GM06990 (cell line): ENCODE measurements around the gene C13orf46.

Source experiments
- DNase-seq: peaks from one replicate; pipeline ENCODE4 v3.0.0-alpha.2; 2011; ENCODE audit not compliant: insufficient read length; ENCODE audit errors: extremely low read depth
- H3K27me3 ChIP-seq: replicated peaks from 2 replicates; pipeline ENCODE4 v1.6.0; 2011; ENCODE audit warnings: low read length; ENCODE audit not compliant: control insufficient read depth, insufficient read depth
- H3K36me3 ChIP-seq: 2 replicates; pipeline ENCODE4 v1.5.1; 2011; ENCODE audit warnings: low read length; ENCODE audit not compliant: control insufficient read depth, insufficient read depth
- H3K4me3 ChIP-seq: replicated peaks from 2 replicates; pipeline ENCODE4 v1.5.1; 2011; ENCODE audit warnings: low read depth, mild to moderate bottlenecking, control low read depth, low read length
- TF ChIP-seq, protein P1 (sequence below): IDR thresholded peaks from 2 replicates; pipeline ENCODE4 v1.5.1; 2011; ENCODE audit warnings: low read length, control low read depth, mild to moderate bottlenecking, inconsistent platforms; ENCODE audit not compliant: insufficient read depth, poor library complexity, severe bottlenecking

C13orf46 gene

DNA sequence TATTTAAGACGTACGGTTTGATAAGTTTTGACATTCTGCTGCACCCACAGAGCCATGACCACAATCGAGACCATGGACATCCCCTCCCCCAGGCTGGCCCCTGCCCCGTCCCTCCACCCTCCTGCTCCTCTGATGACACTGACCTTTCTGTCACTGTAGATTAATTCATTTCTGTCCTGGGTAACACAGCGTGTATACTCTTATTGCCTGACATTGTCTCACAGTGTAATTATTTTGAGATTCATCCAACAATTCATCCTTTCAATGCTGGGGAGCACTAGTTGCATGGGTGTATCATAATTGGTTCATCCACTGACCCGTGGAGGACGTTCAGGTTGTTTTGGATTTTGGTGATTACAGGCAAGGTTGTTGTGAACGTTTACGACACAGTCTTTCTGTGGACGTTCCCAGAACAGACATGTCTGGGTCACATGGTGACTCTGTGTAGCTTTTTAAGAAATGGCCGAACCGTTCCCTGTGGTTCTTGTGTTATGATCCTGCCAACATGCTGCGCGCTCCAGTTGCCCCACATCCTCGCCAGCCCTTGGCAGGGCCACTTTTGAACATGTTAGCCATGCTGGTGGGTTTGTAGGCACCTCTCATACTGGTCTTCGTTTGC is 41.9 kb downstream of the C13orf46 start:
- Histone ChIP-seq H3K27me3 (no peaks in the 10 kb centered on the region; the same call in none of the 2 replicates), H3K4me3 (no peak overlapping the region), H3K36me3 (no peaks in the 10 kb centered on the region)
- TF ChIP-seq, protein P1, sequence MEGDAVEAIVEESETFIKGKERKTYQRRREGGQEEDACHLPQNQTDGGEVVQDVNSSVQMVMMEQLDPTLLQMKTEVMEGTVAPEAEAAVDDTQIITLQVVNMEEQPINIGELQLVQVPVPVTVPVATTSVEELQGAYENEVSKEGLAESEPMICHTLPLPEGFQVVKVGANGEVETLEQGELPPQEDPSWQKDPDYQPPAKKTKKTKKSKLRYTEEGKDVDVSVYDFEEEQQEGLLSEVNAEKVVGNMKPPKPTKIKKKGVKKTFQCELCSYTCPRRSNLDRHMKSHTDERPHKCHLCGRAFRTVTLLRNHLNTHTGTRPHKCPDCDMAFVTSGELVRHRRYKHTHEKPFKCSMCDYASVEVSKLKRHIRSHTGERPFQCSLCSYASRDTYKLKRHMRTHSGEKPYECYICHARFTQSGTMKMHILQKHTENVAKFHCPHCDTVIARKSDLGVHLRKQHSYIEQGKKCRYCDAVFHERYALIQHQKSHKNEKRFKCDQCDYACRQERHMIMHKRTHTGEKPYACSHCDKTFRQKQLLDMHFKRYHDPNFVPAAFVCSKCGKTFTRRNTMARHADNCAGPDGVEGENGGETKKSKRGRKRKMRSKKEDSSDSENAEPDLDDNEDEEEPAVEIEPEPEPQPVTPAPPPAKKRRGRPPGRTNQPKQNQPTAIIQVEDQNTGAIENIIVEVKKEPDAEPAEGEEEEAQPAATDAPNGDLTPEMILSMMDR = no peak
- DNase-seq = no peak

DNA sequence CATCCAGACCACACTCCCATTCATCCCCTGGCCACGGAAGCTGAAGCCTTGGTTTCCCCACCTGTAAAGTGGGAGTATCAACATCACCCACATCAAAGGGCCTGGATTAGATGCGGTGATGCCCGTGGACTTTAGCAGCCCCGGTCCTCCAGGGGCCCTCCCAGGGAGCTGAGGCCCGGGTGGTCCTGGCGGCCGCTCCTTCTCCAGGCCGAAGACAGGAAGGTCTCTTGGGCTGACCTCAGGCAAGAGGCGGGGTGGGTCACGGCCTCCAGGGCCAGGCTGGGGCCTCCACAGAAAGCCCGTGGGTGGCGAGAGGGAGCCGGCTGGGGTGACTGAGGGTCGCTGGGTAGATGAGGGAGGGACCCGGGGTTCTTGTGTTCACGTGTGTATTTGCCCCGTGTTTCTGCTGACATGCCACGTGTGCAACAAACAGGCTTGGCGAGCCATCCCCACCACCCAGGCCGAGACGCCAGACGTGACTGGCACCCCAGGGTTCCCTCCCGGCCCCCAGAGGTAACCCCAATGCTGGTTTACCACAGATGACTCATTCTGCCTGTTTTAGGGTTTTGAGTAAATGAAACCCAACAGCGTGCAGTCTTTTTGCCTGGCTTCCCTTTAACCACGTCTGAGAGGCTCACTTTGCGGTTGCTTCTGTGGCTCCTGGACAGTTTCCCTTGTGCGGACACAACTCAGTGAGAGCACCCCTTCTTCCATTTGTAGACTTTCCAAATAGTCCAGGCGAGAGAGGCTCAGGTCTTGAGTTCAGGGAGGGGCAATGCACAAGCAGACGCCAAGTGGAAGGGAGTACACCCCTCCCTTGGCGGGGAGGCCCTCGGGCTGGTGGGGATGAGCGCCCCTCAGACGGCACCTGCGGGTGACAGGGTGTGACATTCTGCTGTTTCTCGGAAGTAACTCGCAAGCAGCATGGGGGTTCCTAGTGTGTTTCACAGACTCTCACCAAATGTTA is 42.9 kb downstream of the C13orf46 start:
- Histone ChIP-seq H3K36me3 (no peaks in the 10 kb centered on the region), H3K4me3 (no peak overlapping the region), H3K27me3 (no peaks in the 10 kb centered on the region; the same call in none of the 2 replicates)
- TF ChIP-seq, protein P1 = no peak
- peak; percentile 46 for DNase-seq

DNA sequence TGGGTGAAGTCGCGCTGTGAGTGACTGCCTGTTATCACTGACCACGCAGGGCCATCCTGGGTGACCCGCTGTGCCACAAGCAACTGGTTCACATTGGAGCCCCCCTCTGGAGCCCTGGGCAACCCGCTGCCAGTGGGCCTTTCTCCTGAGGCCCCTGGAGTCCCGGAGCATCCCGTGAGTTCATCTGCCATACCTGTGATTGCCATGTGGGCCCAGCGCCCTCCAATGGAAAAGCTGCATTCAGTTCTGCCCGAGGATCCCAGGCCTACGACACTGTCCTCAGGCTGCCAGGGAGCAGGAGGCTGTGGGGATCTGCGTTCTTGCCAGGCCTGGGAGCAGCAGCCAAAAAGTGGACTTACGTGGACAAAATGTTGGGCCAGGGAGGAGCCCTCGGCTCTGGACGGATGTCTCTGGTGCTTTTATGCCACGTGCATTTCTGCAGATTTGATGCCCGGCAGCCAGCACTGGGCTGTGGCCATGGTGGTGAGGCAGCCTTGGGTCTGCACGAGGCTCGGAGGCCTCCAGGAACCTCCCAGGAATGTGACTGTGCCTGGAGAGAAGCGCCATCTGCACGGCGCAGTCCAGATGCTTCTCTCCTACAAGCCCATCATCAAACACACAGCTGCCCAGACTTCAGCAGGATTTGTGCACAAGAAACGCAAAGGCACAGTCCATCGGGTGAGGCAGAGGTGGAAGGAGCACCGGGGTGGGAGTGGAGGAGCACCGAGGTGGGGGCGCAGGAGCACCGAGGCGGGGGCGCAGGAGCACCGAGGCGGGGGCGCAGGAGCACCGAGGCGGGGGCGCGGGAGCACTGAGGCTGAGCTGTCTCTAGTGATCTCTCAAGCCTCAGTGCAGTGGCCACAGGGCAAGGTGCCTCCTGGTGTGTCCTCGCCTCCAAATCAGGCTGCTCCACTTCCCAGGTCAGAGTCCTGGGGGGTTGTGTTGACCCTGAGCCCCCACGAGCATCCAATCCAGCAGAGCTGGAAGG is 44.0 kb downstream of the C13orf46 start:
- Histone ChIP-seq H3K4me3 (no peak overlapping the region), H3K27me3 (no peaks in the 10 kb centered on the region; the same call in none of the 2 replicates), H3K36me3 (no peaks in the 10 kb centered on the region)
- TF ChIP-seq, protein P1 = no peak
- no peak for DNase-seq

DNA sequence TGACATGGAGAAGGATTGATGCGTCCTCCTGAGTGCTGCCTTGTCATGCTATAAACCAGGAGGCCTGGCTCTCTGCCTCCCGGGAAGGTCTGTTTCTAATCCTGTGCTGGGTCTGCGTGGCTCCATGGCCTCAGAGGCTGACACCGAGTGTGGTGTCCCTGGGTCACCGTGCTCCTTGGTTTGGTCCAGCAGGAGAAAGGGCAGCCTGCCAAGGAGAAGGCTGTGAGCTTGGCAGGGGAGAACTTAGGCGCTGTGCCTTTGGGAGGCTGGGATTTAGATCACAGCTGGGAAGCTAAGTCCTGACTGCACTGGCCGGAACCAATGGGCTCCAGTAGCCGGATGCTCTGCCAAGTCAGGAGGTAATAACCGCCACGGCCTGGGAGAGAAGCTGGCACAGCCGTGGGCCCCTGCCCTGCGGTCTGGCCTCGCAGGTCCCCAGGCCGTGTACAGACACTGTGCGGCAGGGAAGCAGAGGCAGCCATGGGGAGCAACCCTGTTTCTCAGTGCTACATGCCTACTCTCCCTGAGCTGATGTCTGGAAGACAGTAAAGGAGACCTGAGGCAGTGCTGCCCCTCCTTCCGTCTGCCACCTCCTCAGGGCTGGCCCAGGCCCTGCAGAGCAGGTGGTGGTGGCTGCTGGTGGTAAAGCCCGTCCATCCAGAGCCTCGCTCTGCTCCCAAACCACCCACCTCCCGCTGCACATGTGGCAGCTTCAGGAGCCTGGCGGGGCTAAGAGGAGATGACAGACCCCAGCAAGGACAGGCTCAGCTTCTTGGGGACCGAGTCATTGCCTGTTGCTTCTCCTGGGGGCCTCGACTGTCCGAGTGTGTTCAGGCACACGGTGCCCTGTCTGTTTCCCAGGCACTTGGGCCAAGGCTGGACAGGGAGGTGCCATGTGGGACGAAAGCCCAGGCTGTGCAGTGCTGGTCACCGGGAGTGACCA is 44.9 kb downstream of the C13orf46 start:
- Histone ChIP-seq H3K4me3 (no peak overlapping the region), H3K27me3 (no peaks in the 10 kb centered on the region; the same call in none of the 2 replicates), H3K36me3 (no peaks in the 10 kb centered on the region)
- no peak for DNase-seq
- TF ChIP-seq, protein P1 = no peak
